Adrenal gland (tissue), 12 donors: ENCODE data around the gene GALNT16. TPM values are rescaled to one million over a fixed set of nuclear protein-coding genes. Genes with fewer than 3 reads are reported as not detected.

Experiments
- DNase-seq, 7 donors: peaks; one replicate each; pipeline ENCODE4 v3.0.0-alpha.2; 2019 to 2020
- H3K27ac ChIP-seq, 5 donors: fragments of 200-600 bp; sonication (generic) in 4 of 5; 1 replicate in 3 of 5; 2 replicates in 2 of 5; pipeline versions ENCODE4 v1.5.1 to v1.8.0; 2016 to 2020; ENCODE audit warnings: mild to moderate bottlenecking in 1 of 5
- H3K27me3 ChIP-seq: fragments of 200-600 bp; 2 replicates; pipeline ENCODE4 v1.8.0; 2021
- H3K36me3 ChIP-seq, 2 donors: fragments of 200-600 bp; replicated peaks in 1 of 2; 1 replicate in 1 of 2; 2 replicates in 1 of 2; pipeline versions ENCODE4 v1.5.1 to v1.8.0; 2018 to 2022
- H3K4me1 ChIP-seq, 2 donors: fragments of 200-600 bp; replicated peaks in 1 of 2; 1 replicate in 1 of 2; 2 replicates in 1 of 2; pipeline versions ENCODE4 v1.5.1 to v1.8.0; 2018 to 2021
- H3K4me3 ChIP-seq, 4 donors: fragments of 200-600 bp; sonication (generic) in 3 of 4; one replicate each; pipeline ENCODE4 v1.5.1; 2016 to 2018
- H3K9me3 ChIP-seq, 3 donors: fragments of 200-600 bp; sonication (generic) in 1 of 3; replicated peaks in 1 of 3; 1 replicate in 2 of 3; 2 replicates in 1 of 3; pipeline versions ENCODE4 v1.5.1 to v1.8.0; 2016 to 2021
- CTCF ChIP-seq, 6 experiments: fragments of 450-650 bp in 4 of 6; fragments of 200-600 bp in 2 of 6; sonication (generic) in 1 of 6; IDR thresholded peaks; 1 replicate in 5 of 6; 2 replicates in 1 of 6; pipeline versions ENCODE4 v1.5.1 to v1.8.0; 2016 to 2021; ENCODE audit warnings: antibody characterized with exemption in 6 of 6, mild to moderate bottlenecking in 2 of 6, moderate library complexity in 1 of 6
- POLR2A ChIP-seq, 2 donors: fragments of 450-650 bp; IDR thresholded peaks; one replicate each; pipeline ENCODE4 v1.6.1; 2017; ENCODE audit warnings: antibody characterized with exemption in 2 of 2, mild to moderate bottlenecking in 2 of 2, moderate library complexity in 1 of 2
- WGBS, 4 donors: extraction: QIAGEN DNeasy Blood & Tissue Kit in 2 of 4; methylation state at CpG; one replicate each; pipeline versions ENCODE4 v1.1.5 to v1.1.7; 2013 to 2017; 5-methylcytosine and 5-hydroxymethylcytosine counted together
- intact Hi-C, 2 donors: fragments of 100-400 bp; cut with DNase I; formaldehyde crosslinking; loops; one replicate each; pipeline versions ENCODE4 v1.14.1 to v1.15.0; 2022 to 2023
- polyA plus RNA-seq, 3 donors: library from polyadenylated mRNA; stranded (reverse); fragments of 200-250 nt in 2 of 3; fragments of 350-450 nt in 1 of 3; fragmentation: Illumina TruSeq in 1 of 3; extraction: RNeasy Lipid Tissue Mini Kit (QIAGEN cat#74804) in 1 of 3; gene quantifications; one replicate each; pipeline ENCODE4 v1.2.3, GENCODE V29; 2013 to 2014
- total RNA-seq, 9 donors: library from RNA; depleted of rRNA in 4 of 9; stranded (reverse); fragments of >200 nt in 4 of 9; fragments of 120-200 nt in 1 of 9; fragmentation: NEBNext Ultra II Directional in 1 of 9; extraction: Animal tissue kit (Norgen Biotek cat#: 25700) in 1 of 9; gene quantifications; one replicate each; pipeline versions ENCODE4 v1.1.0 to v1.2.4, GENCODE V29; 2013 to 2023
- donor health status: healthy with polysubstance abuse.
- donor health status: Bipolar disorder and iron deficiency.
- donor health status: DM: yes; HTN: yes; CAD: no.
- donor health status: DM: no; HTN: no; CAD: no.
- donor health status: DM: no; HTN: no; CAD: no.
- donor health status: DM: yes; HTN: yes; CAD: no.

The GALNT16 gene
- total and polyA plus RNA-seq, 12 donors, result 7.4 to 38.1 (median 15.9) TPM

- TF ChIP-seq POLR2A (IDR thresholded peaks at IDR 0.05) (no peak), CTCF (IDR thresholded peaks at IDR 0.05) (no peak)
- H3K27me3 ChIP-seq, result no peaks in the 10 kb centered on the region
- intact Hi-C loops, result no loop called here
These were observed 22.5 kb downstream of the GALNT16 start for GRCh38 chr14:69282448-69282847.

DNA sequence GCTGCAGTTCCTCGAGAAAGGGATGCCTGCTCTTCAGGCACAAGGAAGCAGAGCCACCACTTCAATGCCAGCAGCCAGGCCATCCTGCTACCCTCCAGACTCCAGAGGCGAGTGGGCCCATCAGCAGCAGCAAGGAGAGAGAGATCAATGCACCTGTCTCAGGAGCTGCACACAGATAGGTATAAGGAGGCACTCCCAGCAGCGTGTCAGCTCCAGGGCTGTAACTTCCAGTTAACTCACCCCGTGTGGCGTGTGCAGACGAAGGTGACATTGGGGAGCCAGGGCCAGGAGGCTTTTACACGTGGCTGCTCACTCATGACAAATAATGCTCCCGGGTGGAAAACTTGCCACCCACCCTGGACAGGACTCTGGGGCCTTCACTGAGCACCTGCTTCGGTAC, 24.2 kb downstream of the GALNT16 start:
- Histone ChIP-seq H3K27me3 (no peaks in the 10 kb centered on the region), H3K9me3 (no peaks in the 10 kb centered on the region), H3K4me3 (no peak overlapping the region), H3K27ac (no peak overlapping the region), H3K36me3 (no peaks in the 10 kb centered on the region), H3K4me1 (peaks cover 5 to 17% of the 10 kb centered on the region in 2 donors)
- WGBS, 4 donors, result 71 to 88% (median 79%) methylated on average over 7 to 9 of the region's 9 CpGs
- TF ChIP-seq POLR2A (IDR thresholded peaks at IDR 0.05), result no peak
- no peak for TF ChIP-seq CTCF (IDR thresholded peaks at IDR 0.05)
- intact Hi-C loops, result no loop called here
- peak in 2 of 7 donors; percentile 9 to 36 for DNase-seq

More at GRCh38 chr14:69282448-69282847, 22.5 kb downstream of the GALNT16 start:
- Histone ChIP-seq H3K36me3 (no peaks in the 10 kb centered on the region), H3K4me1 (peaks cover under 1 to 7% of the 10 kb centered on the region in 2 donors), H3K4me3 (no peak overlapping the region), H3K27ac (no peak overlapping the region), H3K9me3 (no peaks in the 10 kb centered on the region)
- WGBS, 4 donors, result 95 to 99% (median 96%) methylated on average over 6 of the region's 6 CpGs
- no peak for DNase-seq

DNA sequence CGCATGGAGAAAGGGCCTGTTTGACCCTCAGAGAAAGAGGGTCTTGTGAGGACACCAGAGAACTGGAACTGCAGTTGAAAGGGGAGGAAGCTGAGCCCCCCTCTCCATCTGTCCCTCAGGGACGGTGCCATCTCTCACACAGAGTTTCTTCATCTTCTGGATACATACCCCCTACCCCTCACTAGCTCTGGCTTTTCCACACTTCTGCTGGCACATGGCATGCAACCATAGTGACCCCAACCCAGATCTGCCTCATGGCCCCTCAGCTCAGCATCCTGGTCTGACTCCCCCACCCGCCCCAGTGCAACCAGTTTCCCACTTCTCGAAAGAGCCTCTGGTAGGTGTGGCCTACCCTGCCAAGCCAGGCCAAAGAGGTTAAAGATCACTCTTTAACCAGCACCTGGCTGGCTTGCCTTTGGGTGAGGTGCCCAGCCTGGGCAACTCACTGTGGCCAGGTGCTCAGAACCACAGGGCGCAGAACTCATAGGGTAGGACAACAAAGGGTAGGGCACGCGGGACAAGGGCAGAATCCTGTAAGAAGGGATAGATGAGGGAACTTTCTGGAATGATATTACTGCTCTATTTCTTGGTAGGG, 25.8 kb downstream of the GALNT16 start:
- no peaks in the 10 kb centered on the region for H3K9me3 ChIP-seq
- H3K4me1 ChIP-seq, result peaks cover 5 to 17% of the 10 kb centered on the region in 2 donors
- no peaks in the 10 kb centered on the region for H3K36me3 ChIP-seq
- no peak overlapping the region for H3K4me3 ChIP-seq
- H3K27me3 ChIP-seq, result no peaks in the 10 kb centered on the region
- DNase-seq, result peak in 1 of 7 donors; percentile 36
- intact Hi-C loops, result loop anchor here in 1 of 2 donors (5.0 kb wide), 1 partner anchor 38 kb away; no protein-coding TSS in a partner anchor
- 81 to 90% (median 88%) methylated on average over 6 to 7 of the region's 7 CpGs for WGBS, 4 donors
- H3K27ac ChIP-seq, result no peak overlapping the region
- no peak for TF ChIP-seq CTCF (IDR thresholded peaks at IDR 0.05)
- TF ChIP-seq POLR2A (IDR thresholded peaks at IDR 0.05), result no peak

DNA sequence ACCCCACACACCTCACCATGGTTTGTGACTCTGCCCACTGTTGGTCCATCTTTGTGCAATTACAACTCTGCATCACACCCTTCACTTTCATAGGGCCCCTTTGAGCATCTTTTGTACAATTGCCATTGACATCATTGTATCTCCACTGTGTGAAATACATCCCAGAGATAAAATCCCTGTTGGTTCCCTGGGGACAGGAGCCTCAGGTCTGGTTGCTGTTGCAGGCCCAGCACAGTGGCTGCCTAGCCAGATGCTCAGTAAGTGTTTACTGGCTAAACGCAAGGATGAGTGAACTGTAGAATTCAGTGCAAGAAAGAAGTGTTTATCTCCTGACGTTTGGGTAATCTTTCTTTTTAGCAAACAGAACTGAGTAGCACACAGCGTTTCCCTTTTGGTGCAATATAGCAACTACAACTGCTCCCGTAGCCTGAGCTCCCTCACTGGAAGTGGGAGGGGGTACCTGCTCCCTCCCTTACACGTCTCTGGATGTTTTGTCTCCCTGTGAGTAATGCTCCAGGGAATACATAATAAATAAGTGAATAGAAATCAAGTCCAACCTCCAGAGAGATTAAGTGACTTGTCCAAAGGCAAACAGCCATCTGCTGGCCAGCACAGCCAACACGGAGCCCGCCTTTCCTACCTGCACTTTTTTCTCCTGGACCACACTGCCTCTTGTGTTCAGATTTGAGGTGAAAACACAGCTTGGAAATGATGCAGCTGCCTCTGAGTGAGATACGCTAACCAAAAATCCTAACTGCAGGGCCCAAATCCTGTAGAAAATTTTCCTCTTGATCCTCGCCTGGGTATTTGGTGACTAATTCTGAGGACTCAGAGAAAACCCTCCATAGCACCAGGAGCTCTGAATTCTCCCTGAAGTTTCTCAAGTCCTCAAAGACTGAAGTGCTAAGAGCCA, 27.4 kb downstream of the GALNT16 start:
- peak in 6 of 7 donors; percentile 32 to 72 (median 43) for DNase-seq
- Histone ChIP-seq H3K4me1 (peaks cover 5 to 28% of the 10 kb centered on the region in 2 donors), H3K27ac (peak overlapping the region in 3 of 5 donors; percentile 24 to 76 (median 65)), H3K27me3 (no peaks in the 10 kb centered on the region), H3K9me3 (no peaks in the 10 kb centered on the region), H3K4me3 (no peak overlapping the region), H3K36me3 (no peaks in the 10 kb centered on the region)
- WGBS, 4 donors, result 45 to 56% (median 55%) methylated on average over 9 of the region's 9 CpGs
- intact Hi-C loops, result loop anchor here in 1 of 2 donors (5.0 kb wide), 1 partner anchor 40 kb away; no protein-coding TSS in a partner anchor
- TF ChIP-seq CTCF (IDR thresholded peaks at IDR 0.05) (no peak), POLR2A (IDR thresholded peaks at IDR 0.05) (no peak)
